ENCODE results near the gene STRIP1. TPM values are rescaled to one million over a fixed set of nuclear protein-coding genes. Genes with fewer than 3 reads are reported as not detected.

The STRIP1 gene
- total RNA-seq, 1 experiment from 2014 or later, result 35.1 TPM

DNA sequence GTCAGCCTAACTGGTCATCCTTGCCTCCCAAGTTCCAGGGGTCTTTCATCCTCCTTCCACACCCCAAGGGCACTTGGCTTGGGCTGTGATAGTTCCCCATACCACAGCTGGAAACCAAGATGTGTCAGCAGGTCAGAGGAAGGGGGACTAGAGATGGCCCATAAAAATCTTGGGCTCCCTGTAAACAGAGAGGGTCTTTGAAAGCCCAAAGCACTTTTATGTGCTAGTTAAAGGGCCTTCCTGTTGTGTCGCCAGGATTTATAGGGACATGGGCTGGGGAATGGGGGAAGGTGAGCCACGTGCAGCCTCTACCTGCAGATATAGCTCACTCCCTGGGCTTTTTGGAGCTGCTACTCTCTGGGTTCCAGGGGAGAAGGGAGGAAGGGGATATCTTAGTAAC is 65.9 kb downstream of the STRIP1 start:
- DNase-seq, result no peak
- H3K27ac ChIP-seq, result no peak overlapping the region
- H3K4me1 ChIP-seq, result no peaks in the 10 kb centered on the region
- H3K9me3 ChIP-seq (replicated peaks), result no peaks in the 10 kb centered on the region
- peaks cover 2% of the 10 kb centered on the region; the same call in 1 of the 2 replicates for H3K27me3 ChIP-seq
- H3K36me3 ChIP-seq, result no peaks in the 10 kb centered on the region
- no peak overlapping the region for H3K4me3 ChIP-seq

DNA sequence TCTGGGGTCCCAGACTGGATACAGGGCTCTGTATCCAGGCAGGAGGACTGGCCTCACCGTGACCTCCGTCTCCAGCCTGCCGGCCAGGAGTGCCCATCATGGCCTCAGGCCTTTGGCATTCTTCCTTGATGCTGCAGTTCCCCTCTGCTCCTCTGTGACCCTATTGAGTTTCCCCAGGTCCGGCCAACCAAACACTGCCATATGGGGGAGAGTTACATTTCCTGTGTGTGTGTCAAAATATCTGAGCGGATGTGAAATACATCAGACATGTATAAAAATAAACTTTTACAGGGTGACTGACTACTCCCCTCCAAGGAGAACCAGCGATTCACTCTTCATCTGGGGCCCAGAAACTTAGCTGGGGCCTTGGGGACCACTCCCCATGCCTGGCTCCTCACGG is 67.7 kb downstream of the STRIP1 start:
- no peak overlapping the region for H3K27ac ChIP-seq
- DNase-seq, result no peak
- no peak overlapping the region for H3K4me3 ChIP-seq
- H3K4me1 ChIP-seq, result no peaks in the 10 kb centered on the region
- no peaks in the 10 kb centered on the region for H3K36me3 ChIP-seq
- peaks cover 3% of the 10 kb centered on the region; the same call in 1 of the 2 replicates for H3K27me3 ChIP-seq
- H3K9me3 ChIP-seq (replicated peaks), result no peaks in the 10 kb centered on the region

Other genes starting within 250 kb of the STRIP1 start
- 0.58 and 0.77 TPM in 2 replicates for gene CSF1, start 123.8 kb upstream of the STRIP1 start, total RNA-seq (2014; rRNA removed; shearing (Covaris generic))
- gene AHCYL1, start 49.9 kb upstream of the STRIP1 start, total RNA-seq (2014; rRNA removed; shearing (Covaris generic)), result 41.5 and 44.4 TPM in 2 replicates
- not detected in 2 replicates for gene ALX3, start 36.0 kb downstream of the STRIP1 start, total RNA-seq (2014; rRNA removed; shearing (Covaris generic))
- gene UBL4B, start 77.8 kb downstream of the STRIP1 start, total RNA-seq (2014; rRNA removed; shearing (Covaris generic)), result not detected in 2 replicates
- gene SLC6A17, start 115.9 kb downstream of the STRIP1 start, total RNA-seq (2014; rRNA removed; shearing (Covaris generic)), result not detected in 2 replicates
- gene KCNC4, start 175.7 kb downstream of the STRIP1 start, total RNA-seq (2014; rRNA removed; shearing (Covaris generic)), result 0.61 and 0.99 TPM in 2 replicates